OCI-LY1 (cell line): Measurements from ENCODE around the gene CBLB.

Source experiments
- H2AFZ ChIP-seq: fragments of 200-600 bp; sonication (generic), shearing (Covaris generic); 2 replicates; pipeline ENCODE4 v1.6.0; 2014; ENCODE audit warnings: antibody characterized with exemption, mild to moderate bottlenecking, low read length
- H3F3A ChIP-seq: fragments of 200-600 bp; sonication (generic), shearing (Covaris generic); 2 replicates; pipeline ENCODE4 v1.6.0; 2014; ENCODE audit warnings: mild to moderate bottlenecking, antibody characterized with exemption, low read length, moderate library complexity; ENCODE audit not compliant: insufficient read depth
- H3K27ac ChIP-seq: fragments of 200-600 bp; sonication (generic); 2 replicates; pipeline ENCODE4 v1.5.1; 2014; ENCODE audit warnings: low read length, mixed run types, mild to moderate bottlenecking, low read depth; ENCODE audit not compliant: poor library complexity, severe bottlenecking
- H3K27me3 ChIP-seq: fragments of 200-600 bp; sonication (generic); 2 replicates; pipeline ENCODE4 v1.6.0; 2014; ENCODE audit warnings: antibody characterized with exemption, mild to moderate bottlenecking, low read length, moderate library complexity; ENCODE audit not compliant: insufficient read depth
- H3K36me3 ChIP-seq: fragments of 200-600 bp; sonication (generic); 2 replicates; pipeline ENCODE4 v1.6.1; 2014; ENCODE audit warnings: mild to moderate bottlenecking, antibody characterized with exemption, low read length, moderate library complexity, mixed read lengths; ENCODE audit not compliant: insufficient read depth
- H3K4me1 ChIP-seq: fragments of 200-600 bp; sonication (generic); 2 replicates; pipeline ENCODE4 v1.5.1; 2014; ENCODE audit warnings: mild to moderate bottlenecking, low read length, moderate library complexity; ENCODE audit not compliant: insufficient read depth, severe bottlenecking
- H3K4me2 ChIP-seq: fragments of 200-600 bp; sonication (generic), shearing (Covaris generic); 2 replicates; pipeline ENCODE4 v1.6.1; 2014; ENCODE audit warnings: low read length
- H3K4me3 ChIP-seq: fragments of 200-600 bp; sonication (generic); 2 replicates; pipeline ENCODE4 v1.5.1; 2014; ENCODE audit warnings: low read length, low read depth, mild to moderate bottlenecking, mixed read lengths; ENCODE audit not compliant: poor library complexity, severe bottlenecking
- H3K79me2 ChIP-seq: fragments of 200-600 bp; shearing (Covaris generic); 2 replicates; pipeline ENCODE4 v1.6.1; 2016; ENCODE audit warnings: mixed run types, low read length, mixed read lengths; ENCODE audit not compliant: insufficient read depth
- H3K9ac ChIP-seq: fragments of 200-600 bp; sonication (generic), shearing (Covaris generic); 2 replicates; pipeline ENCODE4 v1.6.1; 2014; ENCODE audit warnings: mild to moderate bottlenecking, low read length, mixed read lengths
- H3K9me2 ChIP-seq: fragments of 200-600 bp; sonication (generic), shearing (Covaris generic); 2 replicates; pipeline ENCODE4 v1.6.1; 2014; ENCODE audit warnings: low read depth, mild to moderate bottlenecking, low read length, mixed read lengths
- H3K9me3 ChIP-seq: fragments of 200-600 bp; shearing (Covaris generic); 2 replicates; pipeline ENCODE4 v1.6.1; 2014; ENCODE audit warnings: low read length, mixed read lengths
- H4K20me1 ChIP-seq: fragments of 200-600 bp; sonication (generic), shearing (Covaris generic); 2 replicates; pipeline ENCODE4 v1.6.0; 2016; ENCODE audit warnings: mild to moderate bottlenecking, low read length; ENCODE audit not compliant: insufficient read depth
- CTCF ChIP-seq: fragments of 200-600 bp; sonication (generic), shearing (Covaris generic); IDR thresholded peaks from 2 replicates; pipeline ENCODE4 v1.5.1; 2017; ENCODE audit warnings: mild to moderate bottlenecking, antibody characterized with exemption, low read length, moderate library complexity, mixed read lengths
- EZH2 ChIP-seq: fragments of 200-600 bp; sonication (generic), shearing (Covaris generic); IDR thresholded peaks from 2 replicates; pipeline ENCODE4 v1.8.0; 2017; ENCODE audit warnings: borderline replicate concordance, mixed run types, mild to moderate bottlenecking, antibody characterized with exemption, low read length, moderate library complexity, mixed read lengths

CBLB gene

GRCh38 chr3:105747696-105748095 is 121.1 kb downstream of the CBLB start:
- Histone ChIP-seq H3K9me2 (no peaks in the 10 kb centered on the region), H2AFZ (no peak overlapping the region), H3F3A (no peaks in the 10 kb centered on the region), H3K79me2 (no peaks in the 10 kb centered on the region), H3K4me1 (peaks cover 7% of the 10 kb centered on the region), H3K4me3 (no peak overlapping the region), H3K36me3 (peaks cover 39% of the 10 kb centered on the region), H3K9ac (no peak overlapping the region), H3K27me3 (no peaks in the 10 kb centered on the region), H3K27ac (no peak overlapping the region), H3K9me3 (no peaks in the 10 kb centered on the region), H4K20me1 (no peaks in the 10 kb centered on the region), H3K4me2 (no peak overlapping the region)
- TF ChIP-seq EZH2 (no peak), CTCF (no peak)

- Histone ChIP-seq H3K9me2 (no peaks in the 10 kb centered on the region), H3K9me3 (no peaks in the 10 kb centered on the region), H3K4me1 (peaks cover 1% of the 10 kb centered on the region), H3F3A (no peaks in the 10 kb centered on the region), H4K20me1 (no peaks in the 10 kb centered on the region), H3K4me2 (no peak overlapping the region), H3K9ac (no peak overlapping the region), H3K79me2 (no peaks in the 10 kb centered on the region), H2AFZ (no peak overlapping the region), H3K27ac (peak overlapping the region; percentile 22), H3K4me3 (no peak overlapping the region), H3K36me3 (peaks cover 41% of the 10 kb centered on the region), H3K27me3 (no peaks in the 10 kb centered on the region)
- TF ChIP-seq EZH2 (no peak), CTCF (no peak)
These were observed 121.7 kb downstream of the CBLB start for GRCh38 chr3:105747060-105747541.

- H3K9me2 ChIP-seq: no peaks in the 10 kb centered on the region
- no peaks in the 10 kb centered on the region for H4K20me1 ChIP-seq
- no peaks in the 10 kb centered on the region for H3K4me1 ChIP-seq
- peak overlapping the region; percentile 22 for H3K27ac ChIP-seq
- no peak overlapping the region for H3K4me2 ChIP-seq
- no peaks in the 10 kb centered on the region for H3K79me2 ChIP-seq
- TF ChIP-seq EZH2 (no peak), CTCF (no peak)
- H3K27me3 ChIP-seq: no peaks in the 10 kb centered on the region
- H3K9me3 ChIP-seq: peaks cover 3% of the 10 kb centered on the region; the same call in 1 of the 2 replicates
- H3F3A ChIP-seq: no peaks in the 10 kb centered on the region
- no peak overlapping the region for H2AFZ ChIP-seq
- no peak overlapping the region for H3K4me3 ChIP-seq
- no peak overlapping the region for H3K9ac ChIP-seq
- H3K36me3 ChIP-seq: peaks cover 46% of the 10 kb centered on the region
These were observed 122.4 kb downstream of the CBLB start for GRCh38 chr3:105746231-105746996.
